HUES48 (cell line): ENCODE data around the gene ADCY9.
A peak's percentile ranks its signal among the peaks of the same experiment; 100 is the strongest.
"Not testable (repeated sequence)": the region's sequence is repeated elsewhere in the genome, so short reads cannot be mapped to it uniquely, and the experiment has no call there.

Experiments
- H3K27ac ChIP-seq: one replicate; pipeline ENCODE4 v1.7.0; 2013; ENCODE audit warnings: low read depth, low read length, inconsistent platforms
- H3K27me3 ChIP-seq: 2 replicates; pipeline ENCODE4 v1.6.1; 2013; ENCODE audit warnings: mild to moderate bottlenecking, low read length; ENCODE audit not compliant: control insufficient read depth, insufficient read depth
- H3K36me3 ChIP-seq: 2 replicates; pipeline ENCODE4 v1.6.1; 2013; ENCODE audit warnings: low read length; ENCODE audit not compliant: control insufficient read depth, insufficient read depth
- H3K4me1 ChIP-seq: 2 replicates; pipeline ENCODE4 v1.6.1; 2013; ENCODE audit warnings: mild to moderate bottlenecking, low read length; ENCODE audit not compliant: control insufficient read depth, insufficient read depth
- H3K4me3 ChIP-seq: 2 replicates; pipeline ENCODE4 v1.5.1; 2013; ENCODE audit warnings: mild to moderate bottlenecking, low read depth, low read length
- H3K9ac ChIP-seq: 2 replicates; pipeline ENCODE4 v1.6.1; 2013; ENCODE audit warnings: mild to moderate bottlenecking, low read depth, low read length, moderate library complexity
- H3K9me3 ChIP-seq: 2 replicates; pipeline ENCODE4 v1.6.1; 2013; ENCODE audit warnings: low read length; ENCODE audit not compliant: control insufficient read depth, insufficient read depth

Gene ADCY9

DNA sequence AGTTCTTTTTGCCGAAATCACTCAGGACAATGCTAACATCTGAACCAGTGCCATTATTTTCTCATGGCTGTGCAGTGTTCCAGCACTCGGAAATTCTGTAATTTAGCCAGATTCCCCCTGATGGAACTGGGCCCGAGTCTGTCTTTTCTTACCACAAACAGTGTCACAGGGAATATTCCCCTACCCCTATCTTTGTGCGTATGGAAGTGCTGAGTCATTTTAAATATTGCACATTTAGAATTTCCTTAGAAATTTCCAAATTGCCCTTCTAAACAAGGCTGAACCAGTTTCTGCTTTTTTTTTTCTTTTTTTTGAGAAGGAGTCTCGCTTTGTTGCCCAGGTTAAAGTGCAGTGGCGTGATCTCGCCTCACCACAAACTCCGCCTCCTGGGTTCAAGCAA is 147.7 kb downstream of the ADCY9 start:
- H3K9ac ChIP-seq: no peak overlapping the region
- H3K27me3 ChIP-seq: no peaks in the 10 kb centered on the region
- no peak overlapping the region for H3K4me3 ChIP-seq
- peaks cover 10% of the 10 kb centered on the region for H3K4me1 ChIP-seq
- no peak overlapping the region for H3K27ac ChIP-seq
- no peaks in the 10 kb centered on the region for H3K9me3 ChIP-seq
- no peaks in the 10 kb centered on the region for H3K36me3 ChIP-seq

GRCh38 chr16:3966681-3967080 is 149.6 kb downstream of the ADCY9 start:
- Histone ChIP-seq H3K4me3 (no peak overlapping the region), H3K4me1 (peaks cover 16% of the 10 kb centered on the region), H3K36me3 (no peaks in the 10 kb centered on the region), H3K9me3 (no peaks in the 10 kb centered on the region), H3K27ac (no peak overlapping the region), H3K9ac (no peak overlapping the region), H3K27me3 (no peaks in the 10 kb centered on the region)

GRCh38 chr16:3965781-3966582 is 150.3 kb downstream of the ADCY9 start:
- no peaks in the 10 kb centered on the region for H3K27me3 ChIP-seq
- H3K27ac ChIP-seq: no peak overlapping the region
- no peak overlapping the region for H3K4me3 ChIP-seq
- peaks cover 16% of the 10 kb centered on the region for H3K4me1 ChIP-seq
- H3K9me3 ChIP-seq: no peaks in the 10 kb centered on the region
- H3K36me3 ChIP-seq: no peaks in the 10 kb centered on the region
- H3K9ac ChIP-seq: no peak overlapping the region

GRCh38 chr16:3965306-3965705 is 150.9 kb downstream of the ADCY9 start:
- H3K4me3 ChIP-seq: no peak overlapping the region
- H3K36me3 ChIP-seq: no peaks in the 10 kb centered on the region
- peaks cover 19% of the 10 kb centered on the region for H3K4me1 ChIP-seq
- no peaks in the 10 kb centered on the region for H3K27me3 ChIP-seq
- H3K9ac ChIP-seq: no peak overlapping the region
- no peak overlapping the region for H3K27ac ChIP-seq
- no peaks in the 10 kb centered on the region for H3K9me3 ChIP-seq

DNA sequence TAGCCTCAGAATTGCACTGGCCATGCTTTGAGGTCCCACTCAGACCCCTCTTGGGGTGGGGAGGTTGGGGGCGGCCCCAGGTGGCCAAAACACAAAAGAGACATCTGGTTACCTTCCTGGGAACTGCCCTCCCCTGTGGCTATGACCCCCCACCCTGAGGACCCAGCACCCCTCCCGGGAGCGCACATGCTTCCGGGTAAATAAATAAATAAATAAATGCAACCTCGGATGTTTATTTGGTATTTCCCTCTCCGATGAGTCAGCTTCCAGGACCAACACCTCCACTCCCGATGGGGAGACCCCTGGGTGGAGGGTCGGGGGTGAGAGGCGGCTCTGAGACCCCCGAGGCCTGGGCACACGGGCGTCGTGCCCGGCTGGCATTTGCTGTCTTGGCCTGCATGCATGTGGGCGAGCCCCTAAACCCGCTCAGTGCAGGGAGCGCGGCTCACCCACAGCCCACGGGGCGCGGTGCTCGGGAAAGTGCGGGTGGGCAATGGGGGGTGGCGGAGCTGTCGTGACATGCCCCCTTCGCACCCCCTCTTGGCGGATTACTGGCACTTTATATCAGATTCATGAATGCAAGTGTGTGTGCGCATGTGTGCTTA is 151.5 kb downstream of the ADCY9 start:
- no peaks in the 10 kb centered on the region for H3K9me3 ChIP-seq
- no peak overlapping the region for H3K9ac ChIP-seq
- peaks cover 19% of the 10 kb centered on the region for H3K4me1 ChIP-seq
- no peak overlapping the region for H3K4me3 ChIP-seq
- no peak overlapping the region for H3K27ac ChIP-seq
- no peaks in the 10 kb centered on the region for H3K27me3 ChIP-seq
- H3K36me3 ChIP-seq: no peaks in the 10 kb centered on the region

DNA sequence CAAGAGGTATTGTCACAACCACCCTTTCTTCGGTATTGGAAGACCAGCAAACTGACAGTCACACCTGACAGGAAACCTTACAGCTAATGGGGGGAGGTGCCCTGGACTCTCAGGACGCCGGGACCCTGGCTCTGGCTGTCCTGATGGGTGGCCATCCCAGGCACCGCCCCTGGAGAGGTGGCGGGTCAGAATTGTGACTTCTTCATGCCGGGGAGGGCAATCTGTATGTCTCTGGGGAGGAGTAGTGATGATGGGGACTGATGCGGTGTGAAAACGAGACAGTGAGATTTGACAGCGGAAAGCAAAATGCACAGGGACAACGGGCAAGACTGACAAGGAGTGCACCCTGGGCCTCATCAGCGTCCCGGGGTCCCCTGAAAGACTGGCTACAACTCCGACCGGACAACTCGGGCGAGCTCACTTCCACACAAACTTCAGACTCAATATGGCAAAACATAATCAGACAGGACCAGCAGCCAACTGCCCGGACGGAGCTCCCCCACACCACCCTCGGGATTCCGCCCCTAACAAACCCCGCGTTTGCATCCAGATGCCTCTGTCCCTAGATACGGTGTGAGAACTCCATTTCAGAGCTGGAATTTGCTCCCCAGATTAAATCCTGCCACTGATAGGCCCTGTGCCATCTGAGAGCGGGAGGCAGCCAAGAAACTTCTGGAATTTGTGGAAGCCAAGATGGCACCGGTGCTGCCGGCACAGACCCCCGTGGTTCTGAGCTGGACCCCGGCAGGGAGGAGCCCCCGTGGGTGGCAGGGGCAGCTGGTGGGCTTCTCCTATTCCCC is 152.2 kb downstream of the ADCY9 start:
- Histone ChIP-seq H3K27me3 (no peaks in the 10 kb centered on the region), H3K9ac (no peak overlapping the region), H3K4me1 (peaks cover 19% of the 10 kb centered on the region), H3K36me3 (no peaks in the 10 kb centered on the region), H3K27ac (no peak overlapping the region), H3K9me3 (no peaks in the 10 kb centered on the region), H3K4me3 (no peak overlapping the region)

GRCh38 chr16:3963203-3963602 is 153.0 kb downstream of the ADCY9 start:
- Histone ChIP-seq H3K36me3 (no peaks in the 10 kb centered on the region), H3K9ac (no peak overlapping the region; the same call in 1 of the 2 replicates), H3K27ac (peak overlapping the region; percentile 17), H3K4me1 (peaks cover 19% of the 10 kb centered on the region), H3K4me3 (no peak overlapping the region), H3K9me3 (no peaks in the 10 kb centered on the region), H3K27me3 (no peaks in the 10 kb centered on the region)

DNA sequence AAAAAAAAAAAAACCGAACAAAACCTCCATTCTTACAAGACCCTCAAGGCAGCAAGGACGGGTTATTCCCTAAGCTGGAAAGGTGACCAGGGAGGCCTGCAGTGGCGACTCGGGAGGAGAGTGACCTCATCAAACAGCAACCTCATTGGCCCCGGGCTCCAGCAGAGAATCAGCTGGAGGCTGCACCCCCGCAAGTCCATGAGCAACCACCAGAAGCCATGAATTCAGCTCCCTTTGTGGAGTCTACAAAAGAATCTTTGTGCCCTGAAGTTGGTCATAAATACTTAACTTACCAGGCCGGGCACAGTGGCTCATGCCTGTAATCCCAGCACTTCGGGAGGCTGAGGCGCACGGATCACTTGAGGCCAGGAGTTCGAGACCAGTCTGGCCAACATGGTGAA is 154.8 kb downstream of the ADCY9 start:
- Histone ChIP-seq H3K27me3 (no peaks in the 10 kb centered on the region), H3K9ac (no peak overlapping the region), H3K9me3 (no peaks in the 10 kb centered on the region), H3K4me3 (no peak overlapping the region), H3K36me3 (no peaks in the 10 kb centered on the region), H3K27ac (no peak overlapping the region), H3K4me1 (peaks cover 23% of the 10 kb centered on the region)

- not testable (repeated sequence) for H3K9ac ChIP-seq
Observed at GRCh38 chr16:3959926-3960590, 156.2 kb downstream of the ADCY9 start.

DNA sequence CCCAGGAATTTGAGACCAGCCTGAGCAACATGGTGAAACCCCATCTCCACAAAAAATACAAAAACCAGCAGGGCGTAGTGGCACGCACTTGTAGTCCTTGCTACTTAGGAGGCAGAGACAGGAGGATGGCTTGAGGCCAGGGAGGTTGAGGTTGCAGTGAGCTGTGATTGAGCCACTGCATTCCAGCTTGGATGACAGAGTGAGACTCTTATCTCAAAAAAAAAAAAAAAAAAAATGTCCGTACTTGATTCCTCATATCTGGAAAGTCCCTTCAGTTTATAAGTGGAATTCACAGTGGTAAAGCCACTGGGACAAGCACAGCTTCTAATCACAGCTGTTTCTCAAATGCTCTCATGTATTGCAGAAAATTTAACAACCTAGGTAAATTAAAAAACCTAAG is 157.1 kb downstream of the ADCY9 start:
- Histone ChIP-seq H3K27ac (no peak overlapping the region), H3K4me3 (no peak overlapping the region), H3K9me3 (no peaks in the 10 kb centered on the region), H3K9ac (no peak overlapping the region), H3K27me3 (no peaks in the 10 kb centered on the region), H3K4me1 (peaks cover 19% of the 10 kb centered on the region), H3K36me3 (no peaks in the 10 kb centered on the region)

More at GRCh38 chr16:3959926-3960590, 156.2 kb downstream of the ADCY9 start:
- not testable (repeated sequence) for H3K27me3 ChIP-seq, H3K27ac ChIP-seq, H3K36me3 ChIP-seq, H3K4me3 ChIP-seq, H3K9me3 ChIP-seq
- peaks cover 23% of the 10 kb centered on the region for H3K4me1 ChIP-seq
